GM23338 (cell line): Measurements from ENCODE around the gene RNF4.

Source experiments
- CREB1 ChIP-seq: fragments of 250-450 bp; sonication (Bioruptor Pico); IDR thresholded peaks from 2 replicates; pipeline ENCODE4 v1.5.0; 2020; ENCODE audit warnings: low read depth, mild to moderate bottlenecking, moderate library complexity
- CTCF ChIP-seq, 2 experiments: fragments of 200-600 bp in 1 of 2; sonication (generic) in 1 of 2; conservative IDR thresholded peaks; 2 replicates each; pipeline versions ENCODE4 v1.5.1 to v1.6.1; 2016 to 2017; ENCODE audit warnings: antibody characterized with exemption in 2 of 2, low read depth in 2 of 2, mild to moderate bottlenecking in 2 of 2, moderate library complexity in 1 of 2
- ETS1 ChIP-seq: IDR thresholded peaks from 2 replicates; pipeline ENCODE4 v1.6.1; 2016; ENCODE audit warnings: antibody characterized with exemption
- EZH2 ChIP-seq: fragments of 200-600 bp; sonication (generic); IDR thresholded peaks from one replicate; pipeline ENCODE4 v1.8.0; 2017; ENCODE audit warnings: antibody characterized with exemption, mild to moderate bottlenecking, low read depth; ENCODE audit not compliant: unreplicated experiment
- JUNB ChIP-seq: IDR thresholded peaks from one replicate; pipeline ENCODE4 v1.6.1; 2016; ENCODE audit warnings: antibody characterized with exemption; ENCODE audit not compliant: unreplicated experiment
- POLR2AphosphoS5 ChIP-seq: IDR thresholded peaks from 2 replicates; pipeline ENCODE4 v1.6.1; 2016; ENCODE audit warnings: antibody characterized with exemption, low read depth
- REST ChIP-seq: IDR thresholded peaks from one replicate; pipeline ENCODE4 v1.6.1; 2018; ENCODE audit warnings: antibody characterized with exemption; ENCODE audit not compliant: unreplicated experiment

GRCh38 chr4:2497324-2497723 lies 28.4 kb downstream of the RNF4 start:
- TF ChIP-seq REST, result no peak
- no peak for TF ChIP-seq CTCF (conservative IDR thresholded peaks at IDR 0.05; ENCODE audit: low read depth in 2 of 2)
- TF ChIP-seq EZH2, result no peak
- no peak for TF ChIP-seq ETS1
- no peak for TF ChIP-seq POLR2AphosphoS5
- no peak for TF ChIP-seq JUNB
- TF ChIP-seq CREB1 (CRISPR knock-in tag), result no peak
